Measurements from ENCODE around the gene SEMA3A. TPM values are rescaled to one million over a fixed set of nuclear protein-coding genes. Genes with fewer than 3 reads are reported as not detected.

The SEMA3A gene
- total RNA-seq, 1 donor from 2014 or later, result 6.2 TPM

- Histone ChIP-seq H3K4me3 (ENCODE audit: low read depth, low read length) (no peak overlapping the region), H3K27me3 (ENCODE audit: control insufficient read depth, insufficient read depth, low read length) (no peaks in the 10 kb centered on the region), H3K36me3 (ENCODE audit: control insufficient read depth, insufficient read depth, low read length) (no peaks in the 10 kb centered on the region)
- TF ChIP-seq, protein P1, sequence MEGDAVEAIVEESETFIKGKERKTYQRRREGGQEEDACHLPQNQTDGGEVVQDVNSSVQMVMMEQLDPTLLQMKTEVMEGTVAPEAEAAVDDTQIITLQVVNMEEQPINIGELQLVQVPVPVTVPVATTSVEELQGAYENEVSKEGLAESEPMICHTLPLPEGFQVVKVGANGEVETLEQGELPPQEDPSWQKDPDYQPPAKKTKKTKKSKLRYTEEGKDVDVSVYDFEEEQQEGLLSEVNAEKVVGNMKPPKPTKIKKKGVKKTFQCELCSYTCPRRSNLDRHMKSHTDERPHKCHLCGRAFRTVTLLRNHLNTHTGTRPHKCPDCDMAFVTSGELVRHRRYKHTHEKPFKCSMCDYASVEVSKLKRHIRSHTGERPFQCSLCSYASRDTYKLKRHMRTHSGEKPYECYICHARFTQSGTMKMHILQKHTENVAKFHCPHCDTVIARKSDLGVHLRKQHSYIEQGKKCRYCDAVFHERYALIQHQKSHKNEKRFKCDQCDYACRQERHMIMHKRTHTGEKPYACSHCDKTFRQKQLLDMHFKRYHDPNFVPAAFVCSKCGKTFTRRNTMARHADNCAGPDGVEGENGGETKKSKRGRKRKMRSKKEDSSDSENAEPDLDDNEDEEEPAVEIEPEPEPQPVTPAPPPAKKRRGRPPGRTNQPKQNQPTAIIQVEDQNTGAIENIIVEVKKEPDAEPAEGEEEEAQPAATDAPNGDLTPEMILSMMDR (IDR thresholded peaks at IDR 0.05; ENCODE audit: insufficient read depth, low read length, poor library complexity, severe bottlenecking), result no peak
- DNase-seq (ENCODE audit: low read depth), result no peak
These were observed 276.4 kb downstream of the SEMA3A start for GRCh38 chr7:83918142-83918541.

- DNase-seq (ENCODE audit: low read depth), result no peak
- H3K27me3 ChIP-seq (ENCODE audit: control insufficient read depth, insufficient read depth, low read length), result no peaks in the 10 kb centered on the region
- TF ChIP-seq, protein P1 (IDR thresholded peaks at IDR 0.05; ENCODE audit: insufficient read depth, low read length, poor library complexity, severe bottlenecking), result no peak
- H3K36me3 ChIP-seq (ENCODE audit: control insufficient read depth, insufficient read depth, low read length), result no peaks in the 10 kb centered on the region
- H3K4me3 ChIP-seq (ENCODE audit: low read depth, low read length), result no peak overlapping the region
These were observed 281.4 kb downstream of the SEMA3A start for GRCh38 chr7:83913174-83913573.

- TF ChIP-seq, protein P1 (IDR thresholded peaks at IDR 0.05; ENCODE audit: insufficient read depth, low read length, poor library complexity, severe bottlenecking), result no peak
- H3K27me3 ChIP-seq (ENCODE audit: control insufficient read depth, insufficient read depth, low read length), result no peaks in the 10 kb centered on the region
- H3K36me3 ChIP-seq (ENCODE audit: control insufficient read depth, insufficient read depth, low read length), result no peaks in the 10 kb centered on the region
- H3K4me3 ChIP-seq (ENCODE audit: low read depth, low read length), result no peak overlapping the region
- DNase-seq (ENCODE audit: low read depth), result no peak
These were observed 286.1 kb downstream of the SEMA3A start for GRCh38 chr7:83908526-83908925.
